Measurements from ENCODE around the gene PSMD8. TPM values are rescaled to one million over a fixed set of nuclear protein-coding genes. Genes with fewer than 3 reads are reported as not detected.

The PSMD8 gene
- total RNA-seq, 1 experiment from 2014 or later, result 195 TPM

- Histone ChIP-seq H3K27ac (ENCODE audit: low read depth, low read length) (no peak overlapping the region), H3K4me3 (replicated peaks in 1 of 2; ENCODE audit: low read depth in 1 of 2, low read length in 2 of 2) (no peak overlapping the region), H3K4me1 (ENCODE audit: control insufficient read depth in 1 of 2, insufficient read depth in 2 of 2, low read length in 2 of 2) (peaks cover 11 to 48% of the 10 kb centered on the region in 2 experiments), H3K36me3 (ENCODE audit: control insufficient read depth in 1 of 2, insufficient read depth in 2 of 2, low read length in 2 of 2) (no peaks in the 10 kb centered on the region; a peak in 1 of 4 replicates), H3K27me3 (ENCODE audit: insufficient read depth, low read length) (no peaks in the 10 kb centered on the region), H3K4me2 (ENCODE audit: low read length) (no peak overlapping the region), H3K9ac (ENCODE audit: low read length) (no peak overlapping the region), H3K79me2 (ENCODE audit: insufficient read depth, low read length) (no peaks in the 10 kb centered on the region), H3K9me2 (ENCODE audit: insufficient read depth) (no peaks in the 10 kb centered on the region), H4K20me1 (ENCODE audit: insufficient read depth) (no peaks in the 10 kb centered on the region), H2AFZ (ENCODE audit: low read depth, low read length, poor library complexity, severe bottlenecking) (no peak overlapping the region), H3K9me3 (ENCODE audit: control insufficient read depth in 1 of 2, insufficient read depth in 1 of 2, low read depth in 1 of 2, low read length in 2 of 2) (no peaks in the 10 kb centered on the region)
- intact Hi-C loops (cut with micrococcal nuclease), result no loop called here
- DNase-seq (ENCODE audit: low read depth, low spot score) (no peak), ATAC-seq (no peak)
- POLR2A ChIA-PET, result no interaction called here
- no peak for TF ChIP-seq SRF (IDR thresholded peaks at IDR 0.05; ENCODE audit: low read depth)
- TF ChIP-seq TCF7L2 (IDR thresholded peaks at IDR 0.05; ENCODE audit: borderline replicate concordance, extremely low read depth, insufficient read depth, insufficient read length), result no peak
- no peak for TF ChIP-seq ELF1 (IDR thresholded peaks at IDR 0.05; ENCODE audit: borderline replicate concordance, low read depth)
- no peak for TF ChIP-seq ATF3 (IDR thresholded peaks at IDR 0.05)
- TF ChIP-seq CBX3 (IDR thresholded peaks at IDR 0.05; ENCODE audit: low read depth), result no peak
- TF ChIP-seq POLR2AphosphoS5 (IDR thresholded peaks at IDR 0.05; ENCODE audit: low read depth, low read length), result no peak
- no peak for TF ChIP-seq EGR1 (IDR thresholded peaks at IDR 0.05; ENCODE audit: low read depth)
- TF ChIP-seq YY1 (IDR thresholded peaks at IDR 0.05; ENCODE audit: extremely low read depth, insufficient replicate concordance, low read depth, low read length), result no peak
- TF ChIP-seq SIN3A (IDR thresholded peaks at IDR 0.05; ENCODE audit: low read depth), result no peak
- no peak for TF ChIP-seq ZNF274 (IDR thresholded peaks at IDR 0.05; ENCODE audit: low read depth, low read length)
- no peak for TF ChIP-seq MAX (IDR thresholded peaks at IDR 0.05)
- no peak for TF ChIP-seq CTCF (IDR thresholded peaks at IDR 0.05 in 2 of 3, conservative IDR thresholded peaks at IDR 0.05 in 1 of 3; ENCODE audit: borderline replicate concordance in 1 of 3, insufficient read depth in 1 of 3, low read depth in 2 of 3, low read length in 2 of 3)
- TF ChIP-seq EZH2 (IDR thresholded peaks at IDR 0.05), result no peak
- TF ChIP-seq FOSL1 (IDR thresholded peaks at IDR 0.05; ENCODE audit: low read depth), result no peak
- CTCF ChIA-PET, result interaction anchor here (4.0 kb wide), 1 partner anchor 11 kb away, joined by 18 read pairs; the partner anchor contains the start of gene FAM98C
- RAD21 ChIA-PET (ENCODE audit: low non-redundant PET in 1 of 2, low total read pairs in 2 of 2, uncharacterized antibody in 2 of 2, unreplicated experiment in 2 of 2), result no interaction called here
- no TSS peak for BruUV-seq (replicated peaks)
These were observed 17.6 kb downstream of the PSMD8 start for GRCh38 chr19:38391911-38392464.
